Adrenal gland (tissue), 5 donors: ENCODE results near the gene SPIRE1.

Experiments used
- POLR2A ChIP-seq, 2 donors: fragments of 450-650 bp; IDR thresholded peaks; one replicate each; pipeline ENCODE4 v1.6.1; 2017; ENCODE audit warnings: antibody characterized with exemption in 2 of 2, mild to moderate bottlenecking in 2 of 2, moderate library complexity in 1 of 2
- TF ChIP-seq, protein P1 (sequence below), 6 experiments: fragments of 450-650 bp in 4 of 6; fragments of 200-600 bp in 2 of 6; sonication (generic) in 1 of 6; IDR thresholded peaks; 1 replicate in 5 of 6; 2 replicates in 1 of 6; pipeline versions ENCODE4 v1.5.1 to v1.8.0; 2016 to 2021; ENCODE audit warnings: antibody characterized with exemption in 6 of 6, mild to moderate bottlenecking in 2 of 6, moderate library complexity in 1 of 6
- donor health status: DM: no; HTN: no; CAD: no.

DNA sequence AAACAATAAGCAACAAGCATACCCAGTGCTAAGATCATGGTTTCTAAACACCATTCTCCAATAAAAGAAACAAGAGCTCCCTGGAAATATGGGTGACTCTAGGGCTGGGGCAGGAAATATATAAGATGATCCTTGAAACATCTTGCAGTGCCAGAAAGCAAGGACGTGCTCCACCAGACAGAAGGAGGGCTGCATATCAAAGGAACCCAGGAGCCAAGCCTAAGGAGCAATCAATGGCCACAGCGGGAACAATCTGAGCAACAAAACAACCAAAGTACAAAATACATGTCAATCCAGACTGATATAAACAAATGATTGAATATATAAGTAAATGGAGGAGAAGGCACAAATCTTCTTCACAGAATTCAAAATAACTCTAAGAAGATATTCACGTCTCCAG lies 10.1 kb downstream of the SPIRE1 start:
- TF ChIP-seq, protein P1, sequence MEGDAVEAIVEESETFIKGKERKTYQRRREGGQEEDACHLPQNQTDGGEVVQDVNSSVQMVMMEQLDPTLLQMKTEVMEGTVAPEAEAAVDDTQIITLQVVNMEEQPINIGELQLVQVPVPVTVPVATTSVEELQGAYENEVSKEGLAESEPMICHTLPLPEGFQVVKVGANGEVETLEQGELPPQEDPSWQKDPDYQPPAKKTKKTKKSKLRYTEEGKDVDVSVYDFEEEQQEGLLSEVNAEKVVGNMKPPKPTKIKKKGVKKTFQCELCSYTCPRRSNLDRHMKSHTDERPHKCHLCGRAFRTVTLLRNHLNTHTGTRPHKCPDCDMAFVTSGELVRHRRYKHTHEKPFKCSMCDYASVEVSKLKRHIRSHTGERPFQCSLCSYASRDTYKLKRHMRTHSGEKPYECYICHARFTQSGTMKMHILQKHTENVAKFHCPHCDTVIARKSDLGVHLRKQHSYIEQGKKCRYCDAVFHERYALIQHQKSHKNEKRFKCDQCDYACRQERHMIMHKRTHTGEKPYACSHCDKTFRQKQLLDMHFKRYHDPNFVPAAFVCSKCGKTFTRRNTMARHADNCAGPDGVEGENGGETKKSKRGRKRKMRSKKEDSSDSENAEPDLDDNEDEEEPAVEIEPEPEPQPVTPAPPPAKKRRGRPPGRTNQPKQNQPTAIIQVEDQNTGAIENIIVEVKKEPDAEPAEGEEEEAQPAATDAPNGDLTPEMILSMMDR (IDR thresholded peaks at IDR 0.05): no peak
- TF ChIP-seq POLR2A (IDR thresholded peaks at IDR 0.05): no peak
